Spinal cord (tissue), 10 donors: Measurements from ENCODE around the gene LHFPL3. TPM values are rescaled to one million over a fixed set of nuclear protein-coding genes. Genes with fewer than 3 reads are reported as not detected.
"Not testable (repeated sequence)": the region's sequence is repeated elsewhere in the genome, so short reads cannot be mapped to it uniquely, and the experiment has no call there.

Source experiments
- DNase-seq, 6 donors: peaks; one replicate each; pipeline versions ENCODE4 v3.0.0 to v3.0.0-alpha.2; 2013 to 2015; ENCODE audit warnings: low spot score in 6 of 6, low read depth in 4 of 6
- H3K27ac ChIP-seq: one replicate; pipeline ENCODE4 v1.5.1; 2013; ENCODE audit warnings: low read depth, low read length, control low read depth
- H3K27me3 ChIP-seq: one replicate; pipeline ENCODE4 v1.6.1; 2013; ENCODE audit warnings: low read length; ENCODE audit not compliant: control insufficient read depth, insufficient read depth
- H3K36me3 ChIP-seq: one replicate; pipeline ENCODE4 v1.6.1; 2013; ENCODE audit warnings: low read length; ENCODE audit not compliant: control insufficient read depth, insufficient read depth
- H3K4me1 ChIP-seq: one replicate; pipeline ENCODE4 v1.6.1; 2013; ENCODE audit warnings: low read length; ENCODE audit not compliant: control insufficient read depth, insufficient read depth
- H3K4me3 ChIP-seq: one replicate; pipeline ENCODE4 v1.5.1; 2013; ENCODE audit warnings: low read depth, low read length, control low read depth
- H3K9me3 ChIP-seq: one replicate; pipeline ENCODE4 v1.6.1; 2013; ENCODE audit warnings: low read length; ENCODE audit not compliant: control insufficient read depth, insufficient read depth
- WGBS: methylation state at CpG from one replicate; pipeline ENCODE4 v1.1.5; 2013; ENCODE audit warnings: missing lambda C conversion rate; ENCODE audit not compliant: insufficient coverage; 5-methylcytosine and 5-hydroxymethylcytosine counted together
- polyA plus RNA-seq, 2 donors: library from polyadenylated mRNA; unstranded; fragments of 120-200 nt; gene quantifications; one replicate each; pipeline ENCODE4 v1.2.1, GENCODE V29; 2013; ENCODE audit not compliant: insufficient read length in 2 of 2
- total RNA-seq, 2 donors: library from RNA; depleted of rRNA in 1 of 2; stranded (reverse); fragments of 120-200 nt in 1 of 2; fragments of >200 nt in 1 of 2; gene quantifications; one replicate each; pipeline versions ENCODE4 v1.2.3 to v1.2.4, GENCODE V29; 2013 to 2014
- donor health status: healthy.

The LHFPL3 gene
- total and polyA plus RNA-seq, 4 donors, result 18.8 to 78.7 (median 62.9) TPM

DNA sequence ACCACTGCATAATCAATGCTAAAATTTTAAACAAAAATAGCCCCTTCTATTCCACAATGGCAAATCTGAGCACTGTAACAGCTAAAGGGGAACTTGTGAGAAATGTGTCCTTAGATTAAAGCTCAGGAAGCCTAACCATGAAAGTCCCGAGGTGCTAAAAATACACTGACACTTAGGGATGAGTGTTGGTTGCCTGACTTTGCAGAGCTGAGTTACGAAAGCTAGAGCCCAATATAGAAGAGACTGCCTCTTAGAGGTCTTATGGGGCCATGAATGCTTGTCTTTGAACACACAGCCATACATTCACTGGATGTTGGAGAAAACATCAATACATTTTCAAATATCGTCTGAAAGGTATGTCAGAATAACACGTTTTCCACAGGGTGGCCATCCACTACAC, 209.7 kb downstream of the LHFPL3 start:
- H3K4me3 ChIP-seq, result no peak overlapping the region
- H3K4me1 ChIP-seq, result no peaks in the 10 kb centered on the region
- H3K36me3 ChIP-seq, result no peaks in the 10 kb centered on the region
- WGBS, result 88% methylated on average over 1 of the region's 4 CpGs
- H3K27me3 ChIP-seq, result no peaks in the 10 kb centered on the region
- H3K9me3 ChIP-seq, result no peaks in the 10 kb centered on the region
- no peak for DNase-seq
- no peak overlapping the region for H3K27ac ChIP-seq

GRCh38 chr7:104541897-104542296, 213.5 kb downstream of the LHFPL3 start:
- Histone ChIP-seq H3K27ac (no peak overlapping the region), H3K4me3 (no peak overlapping the region), H3K4me1 (no peaks in the 10 kb centered on the region), H3K9me3 (no peaks in the 10 kb centered on the region), H3K36me3 (no peaks in the 10 kb centered on the region), H3K27me3 (no peaks in the 10 kb centered on the region)
- WGBS, result 70% methylated on average over 4 of the region's 4 CpGs
- DNase-seq, result no peak

DNA sequence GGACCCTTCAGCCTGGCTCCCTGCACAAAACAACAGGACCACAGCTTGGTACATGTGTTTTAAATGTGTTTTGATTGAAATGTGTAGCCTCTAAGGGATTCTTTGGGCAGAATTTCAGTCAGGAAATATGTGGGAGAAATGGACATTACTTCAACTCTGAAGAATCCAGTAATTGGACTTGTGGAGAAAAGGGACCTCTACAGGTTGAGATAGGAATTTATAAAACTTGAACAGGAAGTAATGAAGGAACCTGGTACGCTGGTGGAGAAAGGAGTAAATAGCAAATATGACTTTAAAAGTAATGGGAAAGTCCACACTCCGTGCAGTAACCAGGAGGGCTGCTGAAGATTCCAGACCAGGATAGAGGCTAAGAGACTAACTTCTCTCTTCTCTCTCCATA, 220.5 kb downstream of the LHFPL3 start:
- H3K27ac ChIP-seq, result no peak overlapping the region
- no CpG with 5 or more reads among the region's 2 CpGs for WGBS
- H3K9me3 ChIP-seq, result no peaks in the 10 kb centered on the region
- H3K27me3 ChIP-seq, result no peaks in the 10 kb centered on the region
- H3K4me1 ChIP-seq, result no peaks in the 10 kb centered on the region
- H3K36me3 ChIP-seq, result no peaks in the 10 kb centered on the region
- H3K4me3 ChIP-seq, result no peak overlapping the region
- DNase-seq, result no peak

DNA sequence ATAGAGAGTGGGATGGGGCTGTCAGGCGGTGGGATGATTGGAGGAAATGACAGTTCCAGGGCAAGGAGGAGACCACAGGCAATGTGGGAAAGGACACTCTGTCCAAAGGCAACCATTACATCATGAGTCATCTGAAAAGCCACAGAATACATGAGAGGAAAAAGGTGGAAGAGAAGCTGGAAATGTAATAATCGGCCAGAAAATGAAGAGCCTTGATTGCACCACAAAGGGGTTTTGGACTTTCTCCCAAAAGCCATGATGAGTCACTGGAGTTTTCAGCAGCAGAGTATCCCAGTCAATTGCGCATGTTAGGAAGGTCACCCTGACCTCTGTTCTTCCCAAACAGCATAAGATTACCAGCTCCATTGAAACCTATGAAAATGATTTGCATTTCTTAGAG, 222.0 kb downstream of the LHFPL3 start:
- Histone ChIP-seq H3K27me3 (no peaks in the 10 kb centered on the region), H3K27ac (no peak overlapping the region), H3K9me3 (no peaks in the 10 kb centered on the region), H3K4me3 (no peak overlapping the region), H3K36me3 (no peaks in the 10 kb centered on the region), H3K4me1 (no peaks in the 10 kb centered on the region)
- no peak for DNase-seq
- WGBS, result 100% methylated on average over 1 of the region's 3 CpGs

DNA sequence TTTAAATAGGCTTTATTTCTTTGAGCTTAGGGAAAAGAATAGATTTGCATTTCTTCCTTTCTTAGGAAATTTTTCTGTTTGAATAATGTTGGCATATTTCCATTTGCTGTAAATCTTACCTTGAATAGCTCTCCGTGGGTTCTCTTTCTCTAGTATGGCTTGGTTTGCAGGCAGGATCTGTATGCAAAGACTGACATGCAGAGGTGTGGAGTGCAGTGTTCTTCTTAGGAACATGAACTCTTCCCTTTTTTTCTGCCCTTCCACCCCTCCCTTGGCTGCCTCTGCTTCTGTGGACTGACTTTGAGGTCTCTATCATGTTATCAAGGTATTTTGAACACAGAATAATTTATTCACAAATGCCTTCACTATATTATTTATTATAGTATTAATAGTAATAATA, 222.8 kb downstream of the LHFPL3 start:
- no peaks in the 10 kb centered on the region for H3K36me3 ChIP-seq
- DNase-seq, result peak in 1 of 6 donors; percentile 35
- WGBS, result no CpG with 5 or more reads among the region's 1 CpG
- no peak overlapping the region for H3K27ac ChIP-seq
- no peaks in the 10 kb centered on the region for H3K27me3 ChIP-seq
- no peaks in the 10 kb centered on the region for H3K9me3 ChIP-seq
- no peaks in the 10 kb centered on the region for H3K4me1 ChIP-seq
- H3K4me3 ChIP-seq, result no peak overlapping the region

- Histone ChIP-seq H3K4me3 (no peak overlapping the region), H3K36me3 (no peaks in the 10 kb centered on the region), H3K27ac (no peak overlapping the region), H3K4me1 (no peaks in the 10 kb centered on the region), H3K9me3 (no peaks in the 10 kb centered on the region), H3K27me3 (no peaks in the 10 kb centered on the region)
- WGBS, result 52% methylated on average over 2 of the region's 4 CpGs
- peak in 3 of 6 donors; percentile 19 to 72 (median 31) for DNase-seq
These were observed 223.7 kb downstream of the LHFPL3 start for GRCh38 chr7:104552102-104552501.

GRCh38 chr7:104553074-104553473, 224.7 kb downstream of the LHFPL3 start:
- Histone ChIP-seq H3K4me3 (no peak overlapping the region), H3K9me3 (no peaks in the 10 kb centered on the region), H3K4me1 (no peaks in the 10 kb centered on the region), H3K27ac (no peak overlapping the region), H3K27me3 (no peaks in the 10 kb centered on the region), H3K36me3 (no peaks in the 10 kb centered on the region)
- DNase-seq, result no peak

- not testable (repeated sequence) for H3K9me3 ChIP-seq, H3K27me3 ChIP-seq, H3K4me1 ChIP-seq, H3K27ac ChIP-seq, H3K4me3 ChIP-seq, H3K36me3 ChIP-seq, DNase-seq
- WGBS, result 92% methylated on average over 16 of the region's 22 CpGs
These were observed 235.0 kb downstream of the LHFPL3 start for GRCh38 chr7:104563350-104563901.

- no CpG with 5 or more reads among the region's 3 CpGs for WGBS
These were observed 241.3 kb downstream of the LHFPL3 start for GRCh38 chr7:104569751-104570150.

DNA sequence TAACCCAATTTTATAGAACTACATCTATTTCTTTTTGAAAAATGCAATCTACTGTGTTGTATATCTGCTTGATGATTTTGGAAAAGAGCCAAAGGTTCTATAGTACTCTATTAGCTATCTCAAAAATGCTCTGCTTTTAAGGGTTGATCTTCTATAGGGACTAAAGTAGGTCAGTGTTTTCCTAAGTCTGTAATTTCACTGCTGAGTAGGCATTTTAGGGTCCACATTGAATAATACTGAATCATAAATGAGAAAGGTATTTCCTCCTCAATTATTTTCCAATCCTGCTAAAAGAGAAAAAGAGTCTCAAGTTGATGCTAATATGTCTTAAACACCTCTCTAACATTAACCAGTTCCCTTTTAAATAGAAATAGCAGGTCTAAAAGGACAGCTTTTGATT, 244.2 kb downstream of the LHFPL3 start:
- H3K27me3 ChIP-seq, result no peaks in the 10 kb centered on the region
- no peak for DNase-seq
- H3K27ac ChIP-seq, result no peak overlapping the region
- H3K36me3 ChIP-seq, result no peaks in the 10 kb centered on the region
- no peak overlapping the region for H3K4me3 ChIP-seq
- no peaks in the 10 kb centered on the region for H3K9me3 ChIP-seq
- no peaks in the 10 kb centered on the region for H3K4me1 ChIP-seq

More at GRCh38 chr7:104569751-104570150, 241.3 kb downstream of the LHFPL3 start:
- Histone ChIP-seq H3K4me1 (no peaks in the 10 kb centered on the region), H3K36me3 (no peaks in the 10 kb centered on the region), H3K27ac (no peak overlapping the region), H3K27me3 (no peaks in the 10 kb centered on the region), H3K4me3 (no peak overlapping the region), H3K9me3 (no peaks in the 10 kb centered on the region)
- no peak for DNase-seq
